OCI-LY3 (cell line): ENCODE data around the gene SNX18.
A peak's percentile ranks its signal among the peaks of the same experiment; 100 is the strongest.

Experiments used
- H2AFZ ChIP-seq: fragments of 200-600, 300-600 bp; shearing (Covaris generic); 2 replicates; pipeline ENCODE4 v1.6.0; 2014; ENCODE audit warnings: antibody characterized with exemption, low read depth, low read length
- H3K27ac ChIP-seq: fragments of 200-600, 300-600 bp; sonication (generic); 2 replicates; pipeline ENCODE4 v1.5.1; 2014; ENCODE audit warnings: mild to moderate bottlenecking, low read length, moderate library complexity, mixed read lengths
- H3K27me3 ChIP-seq: fragments of 200-600, 300-600 bp; sonication (generic); 2 replicates; pipeline ENCODE4 v1.6.1; 2014; ENCODE audit warnings: low read depth, low read length, mixed read lengths
- H3K36me3 ChIP-seq: fragments of 200-600, 300-600 bp; sonication (generic); replicated peaks from 2 replicates; pipeline ENCODE3; 2014; ENCODE audit warnings: low read depth, low read length, mixed read lengths
- H3K4me1 ChIP-seq: fragments of 300-600, 200-600 bp; sonication (generic); 2 replicates; pipeline ENCODE4 v1.6.1; 2014; ENCODE audit warnings: low read length, mixed read lengths
- H3K4me2 ChIP-seq: fragments of 200-600, 300-600 bp; sonication (generic); 2 replicates; pipeline ENCODE4 v1.6.1; 2014; ENCODE audit warnings: low read length, mixed read lengths
- H3K4me3 ChIP-seq: fragments of 300-600, 200-600 bp; sonication (generic); 2 replicates; pipeline ENCODE4 v1.5.1; 2014; ENCODE audit warnings: antibody characterized with exemption, mild to moderate bottlenecking, low read length, moderate library complexity
- H3K79me2 ChIP-seq: fragments of 300-600, 200-600 bp; shearing (Covaris generic); 2 replicates; pipeline ENCODE4 v1.6.1; 2014; ENCODE audit warnings: mild to moderate bottlenecking, low read length, mixed read lengths
- H3K9ac ChIP-seq: fragments of 300-600, 200-600 bp; shearing (Covaris generic); 2 replicates; pipeline ENCODE4 v1.6.0; 2014; ENCODE audit warnings: mild to moderate bottlenecking, low read length, moderate library complexity
- H3K9me3 ChIP-seq: fragments of 200-600, 300-600 bp; shearing (Covaris generic); 2 replicates; pipeline ENCODE4 v1.6.1; 2014; ENCODE audit warnings: low read length, mixed read lengths; ENCODE audit not compliant: insufficient read depth
- H4K20me1 ChIP-seq: fragments of 200-600, 300-600 bp; sonication (generic); 2 replicates; pipeline ENCODE4 v1.6.1; 2016; ENCODE audit warnings: low read length, mixed read lengths; ENCODE audit not compliant: insufficient read depth
- CTCF ChIP-seq: fragments of 200-600, 300-600 bp; sonication (generic); IDR thresholded peaks from 2 replicates; pipeline ENCODE4 v1.5.1; 2014; ENCODE audit warnings: antibody characterized with exemption, low read length, low read depth
- EZH2phosphoT487 ChIP-seq: fragments of 200-600 bp; shearing (Covaris generic); IDR thresholded peaks from 2 replicates; pipeline ENCODE4 v1.6.1; 2018; ENCODE audit warnings: antibody characterized with exemption, mixed run types, low read depth

Gene SNX18

GRCh38 chr5:54523534-54523933 is 6.0 kb downstream of the SNX18 start:
- peaks cover 78% of the 10 kb centered on the region for H3K36me3 ChIP-seq

GRCh38 chr5:54524082-54524481 is 6.5 kb downstream of the SNX18 start:
- no peaks in the 10 kb centered on the region for H3K9me3 ChIP-seq
- H2AFZ ChIP-seq: no peak overlapping the region
- TF ChIP-seq EZH2phosphoT487 (no peak), CTCF (no peak)
- H3K4me3 ChIP-seq: no peak overlapping the region
- H3K4me1 ChIP-seq: peaks cover 37% of the 10 kb centered on the region
- H3K27ac ChIP-seq: no peak overlapping the region
- no peaks in the 10 kb centered on the region for H3K27me3 ChIP-seq
- H3K79me2 ChIP-seq: peaks cover 100% of the 10 kb centered on the region
- peak overlapping the region; percentile 12; the same call in 1 of the 2 replicates for H3K4me2 ChIP-seq
- H3K36me3 ChIP-seq: peaks cover 73% of the 10 kb centered on the region
- peaks cover 99% of the 10 kb centered on the region for H4K20me1 ChIP-seq
- H3K9ac ChIP-seq: no peak overlapping the region

More at GRCh38 chr5:54523534-54523933, 6.0 kb downstream of the SNX18 start:
- Histone ChIP-seq H4K20me1 (peaks cover 99% of the 10 kb centered on the region), H2AFZ (no peak overlapping the region), H3K9ac (no peak overlapping the region), H3K4me3 (no peak overlapping the region), H3K4me2 (peak overlapping the region; percentile 93; the same call in 1 of the 2 replicates), H3K4me1 (peaks cover 42% of the 10 kb centered on the region), H3K79me2 (peaks cover 100% of the 10 kb centered on the region), H3K27me3 (no peaks in the 10 kb centered on the region), H3K27ac (no peak overlapping the region), H3K9me3 (no peaks in the 10 kb centered on the region)
- TF ChIP-seq CTCF (no peak), EZH2phosphoT487 (no peak)

GRCh38 chr5:54524704-54525103 is 7.1 kb downstream of the SNX18 start:
- H3K79me2 ChIP-seq: peaks cover 100% of the 10 kb centered on the region
- no peak overlapping the region for H3K4me2 ChIP-seq
- TF ChIP-seq CTCF (no peak), EZH2phosphoT487 (no peak)
- H4K20me1 ChIP-seq: peaks cover 100% of the 10 kb centered on the region
- peaks cover 66% of the 10 kb centered on the region for H3K36me3 ChIP-seq
- no peaks in the 10 kb centered on the region for H3K27me3 ChIP-seq
- no peaks in the 10 kb centered on the region for H3K9me3 ChIP-seq
- H3K9ac ChIP-seq: no peak overlapping the region
- H2AFZ ChIP-seq: no peak overlapping the region
- H3K27ac ChIP-seq: no peak overlapping the region
- H3K4me1 ChIP-seq: peaks cover 34% of the 10 kb centered on the region
- H3K4me3 ChIP-seq: no peak overlapping the region

- Histone ChIP-seq H4K20me1 (peaks cover 100% of the 10 kb centered on the region), H3K4me3 (no peak overlapping the region), H3K4me2 (no peak overlapping the region), H3K4me1 (peaks cover 34% of the 10 kb centered on the region), H2AFZ (no peak overlapping the region), H3K9me3 (no peaks in the 10 kb centered on the region), H3K36me3 (peaks cover 61% of the 10 kb centered on the region), H3K79me2 (peaks cover 100% of the 10 kb centered on the region), H3K9ac (no peak overlapping the region), H3K27me3 (no peaks in the 10 kb centered on the region), H3K27ac (no peak overlapping the region)
- TF ChIP-seq EZH2phosphoT487: no peak
- no peak for TF ChIP-seq CTCF
Measured at GRCh38 chr5:54525261-54525660, 7.7 kb downstream of the SNX18 start.
